CD14-positive monocyte (primary cell): ENCODE measurements around the gene NLGN1. TPM values are rescaled to one million over a fixed set of nuclear protein-coding genes. Genes with fewer than 3 reads are reported as not detected.

ENCODE experiments used
- DNase-seq, 3 donors: peaks; one replicate each; pipeline ENCODE4 v3.0.0-alpha.2; 2011 to 2022
- H2AFZ ChIP-seq: 2 replicates; pipeline ENCODE4 v1.6.0; 2012; ENCODE audit warnings: mild to moderate bottlenecking, low read depth, low read length, inconsistent platforms; ENCODE audit not compliant: insufficient read depth, poor library complexity, severe bottlenecking
- H3K27ac ChIP-seq, 2 donors: 1 replicate in 1 of 2; 2 replicates in 1 of 2; pipeline ENCODE4 v1.5.1; 2012 to 2013; ENCODE audit warnings: low read length in 2 of 2, control low read depth in 1 of 2, inconsistent platforms in 1 of 2, low read depth in 1 of 2, mild to moderate bottlenecking in 1 of 2
- H3K27me3 ChIP-seq, 2 donors: one replicate each; pipeline versions ENCODE4 v1.6.0 to v1.6.1; 2011 to 2013; ENCODE audit warnings: low read length in 2 of 2; ENCODE audit not compliant: control insufficient read depth in 2 of 2, insufficient read depth in 2 of 2
- H3K36me3 ChIP-seq, 2 donors: replicated peaks in 1 of 2; 1 replicate in 1 of 2; 2 replicates in 1 of 2; pipeline versions ENCODE4 v1.5.1 to v1.6.1; 2012 to 2013; ENCODE audit warnings: low read length in 2 of 2, control low read depth in 1 of 2, inconsistent platforms in 1 of 2, mild to moderate bottlenecking in 1 of 2; ENCODE audit not compliant: insufficient read depth in 2 of 2, control insufficient read depth in 1 of 2
- H3K4me1 ChIP-seq, 2 donors: 1 replicate in 1 of 2; 2 replicates in 1 of 2; pipeline versions ENCODE4 v1.5.1 to v1.6.1; 2012 to 2013; ENCODE audit warnings: low read length in 2 of 2, control low read depth in 1 of 2, inconsistent platforms in 1 of 2, mild to moderate bottlenecking in 1 of 2, moderate library complexity in 1 of 2; ENCODE audit not compliant: insufficient read depth in 2 of 2, control insufficient read depth in 1 of 2
- H3K4me2 ChIP-seq: replicated peaks from 2 replicates; pipeline ENCODE3; 2012; ENCODE audit warnings: low read length, moderate library complexity, mild to moderate bottlenecking; ENCODE audit not compliant: poor library complexity, severe bottlenecking; ENCODE audit errors: extremely low read depth
- H3K4me3 ChIP-seq, 3 experiments: fragments of 200-600 bp in 1 of 3; sonication (generic) in 1 of 3; replicated peaks in 1 of 3; 1 replicate in 2 of 3; 2 replicates in 1 of 3; pipeline ENCODE4 v1.5.1; 2011 to 2013; ENCODE audit warnings: low read length in 3 of 3, mild to moderate bottlenecking in 3 of 3, control low read depth in 2 of 3, low read depth in 2 of 3, inconsistent platforms in 1 of 3, moderate library complexity in 1 of 3
- H3K79me2 ChIP-seq: 2 replicates; pipeline ENCODE4 v1.6.0; 2012; ENCODE audit warnings: mild to moderate bottlenecking, control low read depth, inconsistent platforms, low read length, moderate library complexity; ENCODE audit not compliant: insufficient read depth
- H3K9ac ChIP-seq: 2 replicates; pipeline ENCODE4 v1.6.0; 2017; ENCODE audit warnings: low read length, mild to moderate bottlenecking; ENCODE audit not compliant: insufficient read depth, poor library complexity, severe bottlenecking
- H3K9me3 ChIP-seq, 2 donors: replicated peaks in 1 of 2; 1 replicate in 1 of 2; 2 replicates in 1 of 2; pipeline versions ENCODE4 v1.5.1 to v1.6.1; 2012 to 2013; ENCODE audit warnings: low read length in 2 of 2, control low read depth in 1 of 2; ENCODE audit not compliant: control insufficient read depth in 1 of 2, insufficient read depth in 1 of 2
- H4K20me1 ChIP-seq: 2 replicates; pipeline ENCODE4 v1.6.0; 2012; ENCODE audit warnings: mild to moderate bottlenecking, low read length, control low read depth, moderate library complexity; ENCODE audit not compliant: insufficient read depth
- H3K27ac Mint-ChIP-seq, 7 donors: one replicate each; pipeline ENCODE4 v1.8.0; 2020; ENCODE audit warnings: mild to moderate bottlenecking in 7 of 7, mixed read lengths in 7 of 7, moderate library complexity in 6 of 7, inconsistent platforms in 2 of 7
- H3K27me3 Mint-ChIP-seq, 3 donors: one replicate each; pipeline ENCODE4 v1.8.0; 2021 to 2022; ENCODE audit warnings: low read depth in 3 of 3, mild to moderate bottlenecking in 3 of 3, mixed read lengths in 3 of 3, moderate library complexity in 3 of 3, inconsistent platforms in 1 of 3
- H3K36me3 Mint-ChIP-seq, 2 donors: one replicate each; pipeline ENCODE4 v1.8.0; 2020; ENCODE audit warnings: mixed read lengths in 2 of 2, inconsistent platforms in 1 of 2, mild to moderate bottlenecking in 1 of 2
- H3K4me1 Mint-ChIP-seq: one replicate; pipeline ENCODE4 v1.8.0; 2020; ENCODE audit warnings: mild to moderate bottlenecking, mixed read lengths
- H3K4me3 Mint-ChIP-seq, 2 donors: one replicate each; pipeline ENCODE4 v1.8.0; 2020; ENCODE audit warnings: mild to moderate bottlenecking in 2 of 2, mixed read lengths in 2 of 2, moderate library complexity in 1 of 2
- H3K9me3 Mint-ChIP-seq, 7 donors: one replicate each; pipeline ENCODE4 v1.8.0; 2020 to 2022; ENCODE audit warnings: mixed read lengths in 7 of 7, mild to moderate bottlenecking in 6 of 7, moderate library complexity in 6 of 7, inconsistent platforms in 2 of 7
- WGBS: methylation state at CpG from one replicate; pipeline ENCODE4 v1.1.5; 2013; ENCODE audit warnings: missing lambda C conversion rate; ENCODE audit not compliant: insufficient coverage; 5-methylcytosine and 5-hydroxymethylcytosine counted together
- intact Hi-C, 2 donors: fragments of 100-400 bp; cut with micrococcal nuclease; formaldehyde crosslinking; loops; one replicate each; pipeline versions ENCODE4 v1.15.0 to v1.15.1; 2023
- polyA plus RNA-seq, 3 donors: library from polyadenylated mRNA; depleted of rRNA in 1 of 3; unstranded in 2 of 3; stranded (reverse) in 1 of 3; fragments of 300-500 nt in 2 of 3; fragments of >200 nt in 1 of 3; fragmentation: Illumina TruSeq in 2 of 3; gene quantifications; 1 replicate in 2 of 3; 2 replicates in 1 of 3; pipeline ENCODE4 v1.2.3, GENCODE V29; 2012 to 2021
- TF ChIP-seq, protein P1 (sequence below): fragments of 200-600 bp; IDR thresholded peaks from one replicate; pipeline ENCODE4 v1.8.0; 2022; ENCODE audit warnings: antibody characterized with exemption, mild to moderate bottlenecking

The NLGN1 gene
- polyA plus RNA-seq, 3 donors, result not detected

DNA sequence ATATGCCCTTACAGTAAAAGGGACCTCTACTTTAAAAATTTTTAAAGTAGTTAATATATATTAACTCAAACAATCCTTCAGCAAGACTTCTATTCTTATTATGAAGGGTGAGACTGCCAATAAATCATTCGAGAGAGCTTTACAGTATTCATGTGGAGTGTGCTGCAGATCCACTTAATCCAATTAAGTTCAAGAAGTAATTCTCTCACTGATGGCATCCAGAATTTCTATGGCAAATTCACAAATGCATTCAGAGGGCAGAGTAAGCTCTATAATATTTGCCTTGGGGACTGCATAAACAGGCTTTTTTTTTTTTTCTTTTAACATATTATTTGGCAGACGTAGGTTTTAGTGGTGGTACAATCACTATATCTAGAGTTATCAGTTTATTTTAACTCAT lies 692.0 kb downstream of the NLGN1 start:
- no peaks in the 10 kb centered on the region for H3K79me2 ChIP-seq
- Mint-ChIP-seq H3K27me3 (no peaks in the 10 kb centered on the region), H3K9me3 (peaks cover 0 to 3% (median 0%) of the 10 kb centered on the region in 7 donors), H3K36me3 (no peaks in the 10 kb centered on the region), H3K27ac (no peak overlapping the region), H3K4me1 (no peaks in the 10 kb centered on the region), H3K4me3 (no peak overlapping the region)
- H3K27ac ChIP-seq, result no peak overlapping the region
- no peak overlapping the region for H3K4me3 ChIP-seq
- H3K9me3 ChIP-seq, result no peaks in the 10 kb centered on the region
- no CpG with 5 or more reads among the region's 2 CpGs for WGBS
- intact Hi-C loops, result no loop called here
- no peaks in the 10 kb centered on the region for H3K4me1 ChIP-seq
- no peak overlapping the region for H3K4me2 ChIP-seq
- no peaks in the 10 kb centered on the region for H4K20me1 ChIP-seq
- no peaks in the 10 kb centered on the region for H3K36me3 ChIP-seq
- H3K27me3 ChIP-seq, result no peaks in the 10 kb centered on the region
- H2AFZ ChIP-seq, result no peak overlapping the region
- DNase-seq, result no peak
- TF ChIP-seq, protein P1, sequence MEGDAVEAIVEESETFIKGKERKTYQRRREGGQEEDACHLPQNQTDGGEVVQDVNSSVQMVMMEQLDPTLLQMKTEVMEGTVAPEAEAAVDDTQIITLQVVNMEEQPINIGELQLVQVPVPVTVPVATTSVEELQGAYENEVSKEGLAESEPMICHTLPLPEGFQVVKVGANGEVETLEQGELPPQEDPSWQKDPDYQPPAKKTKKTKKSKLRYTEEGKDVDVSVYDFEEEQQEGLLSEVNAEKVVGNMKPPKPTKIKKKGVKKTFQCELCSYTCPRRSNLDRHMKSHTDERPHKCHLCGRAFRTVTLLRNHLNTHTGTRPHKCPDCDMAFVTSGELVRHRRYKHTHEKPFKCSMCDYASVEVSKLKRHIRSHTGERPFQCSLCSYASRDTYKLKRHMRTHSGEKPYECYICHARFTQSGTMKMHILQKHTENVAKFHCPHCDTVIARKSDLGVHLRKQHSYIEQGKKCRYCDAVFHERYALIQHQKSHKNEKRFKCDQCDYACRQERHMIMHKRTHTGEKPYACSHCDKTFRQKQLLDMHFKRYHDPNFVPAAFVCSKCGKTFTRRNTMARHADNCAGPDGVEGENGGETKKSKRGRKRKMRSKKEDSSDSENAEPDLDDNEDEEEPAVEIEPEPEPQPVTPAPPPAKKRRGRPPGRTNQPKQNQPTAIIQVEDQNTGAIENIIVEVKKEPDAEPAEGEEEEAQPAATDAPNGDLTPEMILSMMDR, result no peak
- no peak overlapping the region for H3K9ac ChIP-seq

DNA sequence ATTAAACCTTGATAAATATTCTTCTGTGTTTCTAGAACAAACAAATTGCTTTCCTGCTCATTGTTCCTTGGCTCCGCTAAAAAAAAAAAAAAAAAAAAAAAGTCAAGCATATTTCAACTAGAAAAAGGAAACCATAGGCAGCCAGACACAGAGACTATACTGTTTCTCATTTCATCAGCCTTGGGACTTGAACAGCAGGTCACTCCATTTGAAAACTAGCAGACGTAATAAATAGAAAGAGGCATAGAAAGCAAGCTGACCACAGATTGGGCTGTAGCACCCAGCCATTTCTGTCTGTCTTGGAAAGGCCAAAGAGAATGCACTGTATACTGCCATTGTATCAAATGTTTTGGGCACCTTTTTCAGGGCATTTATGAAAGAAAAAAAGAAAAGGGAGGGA lies 697.1 kb downstream of the NLGN1 start:
- no peak overlapping the region for H3K4me2 ChIP-seq
- no peaks in the 10 kb centered on the region for H3K27me3 ChIP-seq
- 94% methylated on average over 2 of the region's 2 CpGs for WGBS
- no peaks in the 10 kb centered on the region for H3K27me3 Mint-ChIP-seq
- H3K9me3 Mint-ChIP-seq, result no peaks in the 10 kb centered on the region
- H3K4me3 ChIP-seq, result no peak overlapping the region
- no peak overlapping the region for H3K27ac ChIP-seq
- no peak overlapping the region for H3K9ac ChIP-seq
- H3K36me3 Mint-ChIP-seq, result no peaks in the 10 kb centered on the region
- TF ChIP-seq, protein P1, result no peak
- no peak overlapping the region for H3K27ac Mint-ChIP-seq
- intact Hi-C loops, result no loop called here
- H3K4me1 ChIP-seq, result no peaks in the 10 kb centered on the region
- H2AFZ ChIP-seq, result no peak overlapping the region
- no peaks in the 10 kb centered on the region for H3K79me2 ChIP-seq
- no peak overlapping the region for H3K4me3 Mint-ChIP-seq
- H4K20me1 ChIP-seq, result no peaks in the 10 kb centered on the region
- H3K4me1 Mint-ChIP-seq, result no peaks in the 10 kb centered on the region
- no peaks in the 10 kb centered on the region for H3K36me3 ChIP-seq
- DNase-seq, result no peak
- H3K9me3 ChIP-seq, result no peaks in the 10 kb centered on the region
